ENCODE data around the gene LRRC75A. TPM values are rescaled to one million over a fixed set of nuclear protein-coding genes. Genes with fewer than 3 reads are reported as not detected.

The LRRC75A gene
- total RNA-seq, 1 experiment from 2014 or later: 1.2 TPM

GRCh38 chr17:16507918-16508533 lies 16.0 kb upstream of the LRRC75A start:
- Histone ChIP-seq H3K4me1 (ENCODE audit: control insufficient read depth, insufficient read depth, low read length) (no peaks in the 10 kb centered on the region), H3K4me3 (ENCODE audit: low read depth in 2 of 2, low read length in 2 of 2) (no peak overlapping the region), H3K27me3 (ENCODE audit: control insufficient read depth, insufficient read depth, low read length) (no peaks in the 10 kb centered on the region), H3K9me3 (ENCODE audit: control insufficient read depth, insufficient read depth, low read depth, low read length) (no peaks in the 10 kb centered on the region), H3K27ac (ENCODE audit: low read length) (no peak overlapping the region), H3K36me3 (ENCODE audit: control insufficient read depth, insufficient read depth, low read length) (no peaks in the 10 kb centered on the region)
- DNase-seq (ENCODE audit: low read depth, low spot score): no peak
- intact Hi-C loops (cut with micrococcal nuclease; ENCODE audit: unreplicated experiment): no loop called here
- TF ChIP-seq CTCF (IDR thresholded peaks at IDR 0.05) (no peak), REST (IDR thresholded peaks at IDR 0.05; ENCODE audit: insufficient read depth in 1 of 2, low read depth in 2 of 2, low read length in 1 of 2) (no peak), SIN3A (IDR thresholded peaks at IDR 0.05; ENCODE audit: borderline replicate concordance, insufficient read depth, low read depth, low read length) (no peak), POLR2AphosphoS5 (IDR thresholded peaks at IDR 0.05; ENCODE audit: low read depth, low read length) (no peak), TCF7L2 (IDR thresholded peaks at IDR 0.05; ENCODE audit: low read depth, low read length) (no peak)
- ChIA-PET CTCF (no interaction called here), POLR2A (no interaction called here)
- in situ Hi-C loops (cut with HindIII; ENCODE audit: low pct_unique_long_range_greater_than_20kb, low sequenced_read_pairs): no loop called here
- ATAC-seq: no peak
- no TSS peak for BruUV-seq (replicated peaks)

GRCh38 chr17:16506188-16506587 lies 14.2 kb upstream of the LRRC75A start:
- TF ChIP-seq REST (IDR thresholded peaks at IDR 0.05; ENCODE audit: insufficient read depth in 1 of 2, low read depth in 2 of 2, low read length in 1 of 2) (no peak), CTCF (IDR thresholded peaks at IDR 0.05) (0 out of 2 replicates have a peak, but pooled peaks have one; percentile 22), TCF7L2 (IDR thresholded peaks at IDR 0.05; ENCODE audit: low read depth, low read length) (no peak), SIN3A (IDR thresholded peaks at IDR 0.05; ENCODE audit: borderline replicate concordance, insufficient read depth, low read depth, low read length) (no peak)
- ChIA-PET CTCF (no interaction called here), POLR2A (no interaction called here)
- no peaks in the 10 kb centered on the region for H3K36me3 ChIP-seq (ENCODE audit: control insufficient read depth, insufficient read depth, low read length)
- no peak overlapping the region for H3K27ac ChIP-seq (ENCODE audit: low read length)
- DNase-seq (ENCODE audit: low read depth, low spot score) (no peak), ATAC-seq (no peak)
- H3K9me3 ChIP-seq (ENCODE audit: control insufficient read depth, insufficient read depth, low read depth, low read length): no peaks in the 10 kb centered on the region
- in situ Hi-C loops (cut with HindIII; ENCODE audit: low pct_unique_long_range_greater_than_20kb, low sequenced_read_pairs) (no loop called here), intact Hi-C loops (cut with micrococcal nuclease; ENCODE audit: unreplicated experiment) (no loop called here)
- H3K27me3 ChIP-seq (ENCODE audit: control insufficient read depth, insufficient read depth, low read length): no peaks in the 10 kb centered on the region
- BruUV-seq (replicated peaks): no TSS peak
- H3K4me1 ChIP-seq (ENCODE audit: control insufficient read depth, insufficient read depth, low read length): no peaks in the 10 kb centered on the region
- H3K4me3 ChIP-seq (ENCODE audit: low read depth in 2 of 2, low read length in 2 of 2): no peak overlapping the region

Data from Panc1 (cell line).